ENCODE results near the gene EEIG1.

- TF ChIP-seq EZH2phosphoT487 (IDR thresholded peaks at IDR 0.05; ENCODE audit: insufficient read depth, low read depth) (no peak), EZH2 (IDR thresholded peaks at IDR 0.05; ENCODE audit: insufficient read depth, poor library complexity, severe bottlenecking) (no peak)
These were observed 20.9 kb downstream of the EEIG1 start for GRCh38 chr9:127959841-127960409.

All from GM23248 (cell line).